Kidney glomerular epithelial cell (primary cell): ENCODE measurements around the gene TMEM108.
A peak's percentile ranks its signal among the peaks of the same experiment; 100 is the strongest.
"Not testable (repeated sequence)": the region's sequence is repeated elsewhere in the genome, so short reads cannot be mapped to it uniquely, and the experiment has no call there.

Source experiments
- DNase-seq: peaks from one replicate; lab custom pipeline; 2025; lab: John Stamatoyannopoulos, UW

Gene TMEM108

DNA sequence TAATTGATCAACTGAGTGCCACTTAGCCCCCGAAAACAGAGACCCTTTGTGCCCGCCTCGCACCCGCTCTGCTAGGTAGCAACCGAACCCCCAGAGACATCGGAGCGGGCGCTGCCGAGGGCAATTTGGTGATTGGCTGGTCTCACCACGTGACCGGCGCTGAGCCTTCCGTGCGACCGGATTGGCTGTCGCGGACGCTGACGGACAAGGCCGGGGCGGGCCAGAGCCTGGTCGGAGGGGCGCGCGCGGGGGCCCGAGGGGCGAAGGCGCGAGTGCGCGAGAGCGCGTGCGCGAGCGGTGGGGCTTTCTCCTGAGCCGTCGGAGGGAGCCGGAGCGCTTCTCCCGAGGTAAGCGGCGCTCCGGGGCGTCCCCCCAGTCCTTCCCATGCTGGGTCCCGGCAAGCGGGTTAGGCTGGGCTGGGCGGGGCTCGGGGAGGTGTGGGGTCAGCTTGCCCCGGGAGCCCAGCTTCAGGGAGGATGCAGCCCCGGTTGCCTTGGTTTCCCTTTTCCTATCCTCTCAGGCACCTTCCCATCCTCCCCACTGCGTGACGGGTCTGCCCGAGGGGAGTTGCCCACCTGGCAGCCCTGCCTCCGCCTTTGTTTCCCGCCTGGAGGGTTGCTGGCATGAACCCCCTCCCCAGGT is at the start of gene TMEM108:
Gene TMEM108 (plus strand): TSS at position 303 of the 642 bp plus-strand sequence.
- DNase-seq = peak; percentile 36

GRCh38 chr3:132995971-132996370 is 42.2 kb upstream of the TMEM108 start:
- DNase-seq = no peak

GRCh38 chr3:132997404-132998185 is 40.6 kb upstream of the TMEM108 start:
- no peak for DNase-seq

DNA sequence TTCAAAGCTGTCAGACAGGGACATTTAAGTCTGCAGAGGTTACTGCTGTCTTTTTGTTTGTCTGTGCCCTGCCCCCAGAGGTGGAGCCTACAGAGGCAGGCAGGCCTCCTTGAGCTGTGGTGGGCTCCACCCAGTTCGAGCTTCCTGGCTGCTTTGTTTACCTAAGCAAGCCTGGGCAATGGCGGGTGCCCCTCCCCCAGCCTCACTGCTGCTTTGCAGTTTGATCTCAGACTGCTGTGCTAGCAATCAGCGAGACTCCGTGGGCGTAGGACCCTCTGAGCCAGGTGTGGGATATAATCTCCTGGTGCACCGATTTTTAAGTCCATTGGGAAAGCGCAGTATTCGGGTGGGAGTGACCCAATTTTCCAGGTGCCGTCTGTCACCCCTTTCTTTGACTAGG is 33.2 kb upstream of the TMEM108 start:
- DNase-seq = not testable (repeated sequence)

DNA sequence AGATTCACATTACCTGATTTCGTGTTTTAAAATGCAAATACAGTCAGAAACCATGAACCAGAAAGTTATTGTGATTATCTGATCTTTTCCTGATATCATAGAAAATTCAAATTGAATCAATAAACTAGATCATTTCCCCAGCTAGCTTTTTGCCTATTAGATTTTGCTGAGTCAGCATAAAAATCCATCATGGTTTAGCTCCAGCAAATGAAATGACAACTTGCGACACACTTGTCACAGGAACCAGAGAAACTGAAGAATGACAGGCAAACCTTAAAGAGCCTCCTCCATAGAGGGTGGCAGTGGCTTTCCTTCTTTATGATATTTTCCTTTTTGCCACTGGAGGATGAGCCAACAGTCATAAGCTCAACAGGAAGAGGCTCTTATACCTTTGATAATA is 30.6 kb upstream of the TMEM108 start:
- DNase-seq = no peak

GRCh38 chr3:133014325-133014724 is 23.9 kb upstream of the TMEM108 start:
- no peak for DNase-seq

- not testable (repeated sequence) for DNase-seq
Measured at GRCh38 chr3:133015573-133015972, 22.6 kb upstream of the TMEM108 start.

GRCh38 chr3:133016838-133017309 is 21.3 kb upstream of the TMEM108 start:
- DNase-seq = no peak

GRCh38 chr3:133018921-133019320 is 19.3 kb upstream of the TMEM108 start:
- no peak for DNase-seq

GRCh38 chr3:133021206-133021605 is 17.0 kb upstream of the TMEM108 start:
- no peak for DNase-seq

GRCh38 chr3:133023362-133023761 is 14.8 kb upstream of the TMEM108 start:
- DNase-seq = no peak

- DNase-seq = no peak
Measured at GRCh38 chr3:133025546-133025945, 12.6 kb upstream of the TMEM108 start.

DNA sequence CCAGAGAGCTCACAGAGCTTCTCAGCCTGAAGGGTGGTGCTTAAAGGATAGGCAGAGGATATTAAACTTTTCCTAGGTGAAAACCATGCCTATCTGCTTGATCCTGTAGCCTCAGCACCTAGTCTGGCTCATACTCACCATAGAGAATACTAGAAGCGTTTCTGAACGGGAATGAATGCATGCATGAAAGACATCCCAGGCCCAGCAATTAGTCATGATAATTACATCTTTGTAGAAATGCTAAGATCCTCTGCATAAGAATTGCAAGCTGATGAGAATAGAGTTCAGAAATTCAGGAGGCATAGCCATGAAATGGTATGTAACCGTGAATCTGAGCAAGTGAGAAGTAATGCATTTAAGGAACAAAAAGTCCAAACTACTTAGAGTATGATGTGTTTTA is 5.9 kb upstream of the TMEM108 start:
- no peak for DNase-seq

- DNase-seq = no peak
Measured at GRCh38 chr3:133037436-133037835, 755 bp upstream of the TMEM108 start.

DNA sequence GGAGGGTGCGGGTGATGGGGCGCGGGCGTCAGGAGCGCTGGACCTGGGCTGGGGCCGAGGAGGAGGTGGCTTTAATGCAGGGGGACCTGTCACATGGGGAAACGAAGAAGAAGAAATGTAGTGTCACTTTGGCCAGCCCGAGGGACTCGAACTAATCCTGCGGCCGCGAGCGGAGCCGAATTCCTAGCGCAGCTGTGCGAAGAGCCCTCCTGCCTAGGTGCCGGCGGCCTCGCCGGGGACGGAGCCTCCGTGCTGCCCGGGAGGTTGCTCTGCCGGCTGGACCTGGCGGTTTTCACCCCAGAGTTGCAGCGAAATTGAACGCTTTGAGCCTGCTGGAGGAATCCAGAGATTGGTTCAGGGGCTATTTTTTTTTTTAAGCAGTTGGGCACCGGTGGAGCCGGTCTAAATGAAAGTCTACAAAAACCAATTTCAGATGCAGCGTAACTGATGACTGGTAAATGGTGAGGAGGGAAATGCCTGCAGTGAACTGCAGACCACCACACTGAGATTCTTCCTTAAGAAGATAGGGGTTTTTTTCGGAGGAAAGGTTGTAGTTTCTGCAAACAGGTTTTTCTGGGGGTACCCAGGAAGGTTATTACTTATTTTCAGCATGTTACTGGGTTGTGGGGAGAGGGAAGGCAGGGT is 662 bp downstream of the TMEM108 start:
- no peak for DNase-seq

DNA sequence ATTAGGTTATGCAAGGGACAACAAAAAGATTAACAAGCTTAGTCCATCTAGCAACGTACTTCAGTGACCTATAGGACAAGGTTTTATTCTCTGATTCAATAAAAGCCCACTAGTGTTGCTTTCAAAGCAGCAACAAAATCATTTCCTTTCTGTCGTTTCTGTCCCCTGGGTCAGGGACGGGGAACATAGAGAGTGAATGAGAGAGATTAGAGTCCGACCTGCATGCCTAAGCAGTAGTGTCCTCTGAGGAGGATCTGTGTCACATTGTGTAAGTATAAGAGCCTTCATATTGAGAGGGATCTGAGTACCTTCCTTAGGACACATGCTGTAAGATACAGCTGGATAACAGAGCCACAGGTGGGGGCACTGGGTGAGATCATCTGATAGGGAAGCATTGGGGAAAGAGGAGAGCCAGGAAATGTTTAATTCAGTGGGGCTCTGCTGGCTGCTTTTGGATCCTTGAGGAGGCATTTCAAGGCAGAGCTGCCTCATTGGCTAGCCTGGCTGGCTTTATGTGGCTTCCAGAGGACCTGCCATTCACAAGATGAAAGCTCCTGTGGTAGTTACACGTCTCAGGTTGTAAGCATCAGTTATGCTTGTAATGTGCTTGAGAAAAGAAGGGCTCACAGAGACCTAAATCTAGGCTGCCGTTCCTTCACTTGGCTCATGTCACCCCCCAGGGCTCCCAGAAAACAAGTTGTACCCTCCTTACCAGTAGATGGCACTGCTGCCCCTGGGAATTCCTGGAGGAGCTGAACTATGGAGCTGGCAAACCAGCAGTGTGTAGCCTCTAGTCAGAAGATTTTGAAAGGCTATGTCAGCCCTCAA is 2.7 kb downstream of the TMEM108 start:
- DNase-seq = peak; percentile 79

- no peak for DNase-seq
Measured at GRCh38 chr3:133041524-133041829, 3.3 kb downstream of the TMEM108 start.

DNA sequence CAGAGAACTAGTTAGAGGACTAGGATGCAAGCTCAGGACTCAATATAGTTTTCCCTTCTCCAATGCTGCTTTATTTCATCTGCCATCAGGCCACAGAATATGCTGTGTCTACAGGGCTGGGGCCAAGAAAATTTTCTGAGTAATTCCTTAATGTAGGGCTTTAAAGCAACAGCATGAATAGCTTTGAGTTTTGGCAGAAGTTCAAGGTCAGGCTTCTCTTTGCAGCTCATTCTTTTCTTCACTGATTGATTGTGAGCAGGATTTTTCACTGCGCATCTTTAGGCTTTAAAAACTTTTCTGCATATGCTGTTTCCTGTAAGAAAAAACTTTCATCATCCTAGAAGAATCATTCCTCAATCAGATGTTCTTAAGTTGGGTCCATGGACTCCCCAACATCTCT is 4.6 kb downstream of the TMEM108 start:
- DNase-seq = no peak

GRCh38 chr3:133047980-133048379 is 9.8 kb downstream of the TMEM108 start:
- DNase-seq = no peak

DNA sequence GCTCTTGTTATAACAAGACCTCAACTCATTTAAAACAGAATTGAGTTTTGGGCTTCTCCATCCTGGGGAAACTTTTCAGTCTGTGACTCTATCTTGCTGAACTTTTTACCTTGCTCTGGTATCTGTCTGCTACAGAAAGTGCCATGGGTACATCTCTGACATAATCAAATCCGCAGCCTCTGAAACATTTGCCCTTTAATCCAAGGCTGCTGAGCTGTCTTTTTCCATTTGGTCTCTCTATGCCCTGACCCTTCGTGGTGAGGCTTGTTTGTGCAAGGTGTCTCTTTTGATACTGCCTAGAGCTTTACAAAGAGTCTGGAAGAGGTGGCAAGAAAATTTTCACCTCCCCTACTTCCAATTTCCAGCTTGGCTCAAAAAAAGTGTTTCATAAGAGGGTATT is 11.3 kb downstream of the TMEM108 start:
- no peak for DNase-seq

DNA sequence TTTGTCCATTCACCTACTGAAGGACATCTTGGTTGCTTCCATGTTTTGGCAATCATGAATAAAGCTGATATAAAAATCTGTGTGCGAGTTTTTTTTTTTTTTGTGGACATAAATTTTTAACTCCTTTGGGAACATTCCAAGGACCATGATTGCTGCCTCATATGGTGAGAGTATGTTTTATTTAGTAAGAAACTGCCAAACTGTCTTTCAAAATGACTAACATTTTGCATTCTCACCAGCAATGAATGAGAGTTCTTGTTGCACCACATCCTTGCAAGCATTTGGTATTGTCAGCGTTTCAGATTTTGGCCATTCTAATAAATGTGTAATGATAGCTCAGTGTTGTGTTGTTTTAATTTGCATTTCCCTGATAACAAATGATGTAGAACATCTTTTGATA is 12.7 kb downstream of the TMEM108 start:
- DNase-seq = no peak

DNA sequence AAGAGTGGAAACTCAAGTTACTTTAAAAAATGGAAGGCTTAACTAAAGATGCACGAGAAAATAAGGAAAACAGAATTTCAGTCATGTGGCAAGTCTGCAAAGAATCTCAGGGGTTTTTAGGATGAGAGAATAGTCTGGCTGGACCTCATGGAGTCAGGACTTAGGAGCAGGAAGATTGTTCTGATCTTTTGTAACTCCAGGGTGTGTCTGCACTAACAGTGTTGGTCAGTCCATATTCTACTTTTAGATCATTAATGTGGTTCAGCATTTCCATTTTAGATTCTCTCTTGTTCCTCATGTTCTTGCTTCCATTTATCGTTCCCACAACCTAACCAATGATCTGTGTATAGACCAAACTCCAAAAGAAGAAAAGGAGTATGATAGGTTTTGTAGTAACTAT is 15.3 kb downstream of the TMEM108 start:
- DNase-seq = no peak
